ENCODE results near the gene GRIN2A. TPM values are rescaled to one million over a fixed set of nuclear protein-coding genes. Genes with fewer than 3 reads are reported as not detected.

GRIN2A gene
- total and polyA plus RNA-seq, 2 of the 8 experiments (the other 6 are each of a cell fraction or from before 2014, with no cell fraction given) = 0.18 to 1.8 TPM

GRCh38 chr16:10137341-10137740 is 44.9 kb downstream of the GRIN2A start:
- WGBS, 2 experiments (ENCODE audit: extremely low coverage in 1 of 2, insufficient coverage in 1 of 2, insufficient read length in 1 of 2, insufficient replicate concordance in 2 of 2, low coverage in 1 of 2, low lambda C conversion rate in 2 of 2, missing lambda C conversion rate in 1 of 2) = 87% methylated on average over 5 of the region's 5 CpGs; no CpG with 5 or more reads in 1 of the 2 experiments
- TF ChIP-seq ATF3 (IDR thresholded peaks at IDR 0.05; ENCODE audit: insufficient read depth, low read depth, low read length) (no peak), E2F6 (IDR thresholded peaks at IDR 0.05) (no peak), YY1 (IDR thresholded peaks at IDR 0.05; ENCODE audit: low read depth, low read length) (no peak), SP4 (IDR thresholded peaks at IDR 0.05; ENCODE audit: low read length) (no peak), BACH1 (IDR thresholded peaks at IDR 0.05; ENCODE audit: low read length) (no peak), TAF7 (optimal IDR thresholded peaks at IDR 0.05; ENCODE audit: borderline replicate concordance, low read depth, low read length) (no peak), SAP30 (IDR thresholded peaks at IDR 0.05; ENCODE audit: insufficient read depth, insufficient replicate concordance, low read length) (no peak), EGR1 (IDR thresholded peaks at IDR 0.05; ENCODE audit: borderline replicate concordance, low read depth, low read length) (no peak), SP2 (IDR thresholded peaks at IDR 0.05; ENCODE audit: low read length) (no peak), TEAD4 (IDR thresholded peaks at IDR 0.05; ENCODE audit: low read depth, low read length) (no peak), TAF1 (IDR thresholded peaks at IDR 0.05; ENCODE audit: low read depth, low read length) (no peak)

More at GRCh38 chr16:10137341-10137740, 44.9 kb downstream of the GRIN2A start:
- H2BK120ac ChIP-seq (replicated peaks; ENCODE audit: low read depth, low read length) = no peak overlapping the region
- H4K8ac ChIP-seq (ENCODE audit: extremely low read depth, insufficient read depth, low read length) = no peak overlapping the region
- H3K4me3 ChIP-seq (ENCODE audit: extremely low read depth in 1 of 4, insufficient read depth in 2 of 4, low read depth in 3 of 4, low read length in 4 of 4) = no peak overlapping the region
- no peak overlapping the region for H3K9ac ChIP-seq (replicated peaks in 1 of 4; ENCODE audit: extremely low read depth in 1 of 4, low read depth in 3 of 4, low read length in 3 of 4)
- H3K23ac ChIP-seq (ENCODE audit: insufficient read length) = no peak overlapping the region
- H2AK5ac ChIP-seq (ENCODE audit: low read depth, low read length) = no peak overlapping the region
- no peaks in the 10 kb centered on the region for H3K36me3 ChIP-seq (ENCODE audit: control insufficient read depth in 2 of 4, insufficient read depth in 4 of 4, low read length in 3 of 4)
- no peak overlapping the region for H4K91ac ChIP-seq (replicated peaks; ENCODE audit: insufficient read length, low read length)
- H3K56ac ChIP-seq (replicated peaks; ENCODE audit: insufficient read length, low read depth, low read length) = no peak overlapping the region
- no peak overlapping the region for H2BK20ac ChIP-seq (ENCODE audit: low read length)
- ChIA-PET CTCF (ENCODE audit: partially characterized antibody) (interaction anchor here (0.8 to 3.0 kb wide), 7 partner anchors 10 to 140 kb away, joined by 3 to 13 read pairs (median 3); no protein-coding TSS in a partner anchor), POLR2A (ENCODE audit: partially characterized antibody) (interaction anchor here (1.6 kb wide), 1 partner anchor 43 kb away, joined by 3 read pairs; no protein-coding TSS in a partner anchor)
- FAIRE-seq (no peak), DNase-seq (ENCODE audit: low read depth in 1 of 2, low spot score in 2 of 2) (no peak)
- no peak overlapping the region for H3K18ac ChIP-seq (ENCODE audit: extremely low read depth, low read length)
- no peaks in the 10 kb centered on the region for H3K23me2 ChIP-seq (ENCODE audit: low read depth, low read length)
- H2BK15ac ChIP-seq (ENCODE audit: low read length) = no peak overlapping the region
- H3K9me3 ChIP-seq (ENCODE audit: insufficient read depth in 2 of 2, low read depth in 1 of 2, low read length in 1 of 2) = no peaks in the 10 kb centered on the region
- H2BK12ac ChIP-seq (ENCODE audit: low read depth, low read length) = no peak overlapping the region
- H3K79me1 ChIP-seq (ENCODE audit: low read depth, low read length) = no peaks in the 10 kb centered on the region
- no peak overlapping the region for H3K14ac ChIP-seq (ENCODE audit: insufficient read length)
- H2AFZ ChIP-seq (ENCODE audit: low read length) = no peak overlapping the region
- H3K27me3 ChIP-seq (replicated peaks in 1 of 4; ENCODE audit: control insufficient read depth in 3 of 4, extremely low read depth in 1 of 4, insufficient read depth in 3 of 4, low read length in 3 of 4) = no peaks in the 10 kb centered on the region
- no peak overlapping the region for H4K5ac ChIP-seq (ENCODE audit: insufficient read length, low read depth, low read length)
- H3K4ac ChIP-seq (replicated peaks; ENCODE audit: insufficient read length, low read depth, low read length) = no peak overlapping the region
- H3K79me2 ChIP-seq (ENCODE audit: control insufficient read depth in 1 of 2, insufficient read depth in 2 of 2, low read length in 2 of 2) = no peaks in the 10 kb centered on the region
- no peaks in the 10 kb centered on the region for H4K20me1 ChIP-seq (replicated peaks in 1 of 2; ENCODE audit: control insufficient read depth in 1 of 2, insufficient read depth in 2 of 2, low read length in 2 of 2)
- no peak overlapping the region for H3K4me2 ChIP-seq (ENCODE audit: insufficient read depth in 1 of 2, low read depth in 2 of 2, low read length in 2 of 2)
- H3K4me1 ChIP-seq (replicated peaks in 1 of 4; ENCODE audit: control insufficient read depth in 3 of 4, insufficient read depth in 4 of 4, low read length in 3 of 4) = no peaks in the 10 kb centered on the region
- no peak overlapping the region for H3K27ac ChIP-seq (ENCODE audit: low read depth, low read length)
- H2BK5ac ChIP-seq (ENCODE audit: low read depth, low read length) = no peak overlapping the region
